GM19238 (cell line): ENCODE measurements around the gene DDX4.

ENCODE experiments used
- DNase-seq: peaks from one replicate; pipeline ENCODE4 v3.0.0; 2011; ENCODE audit warnings: low spot score; ENCODE audit not compliant: insufficient read length

DDX4 gene

DNA sequence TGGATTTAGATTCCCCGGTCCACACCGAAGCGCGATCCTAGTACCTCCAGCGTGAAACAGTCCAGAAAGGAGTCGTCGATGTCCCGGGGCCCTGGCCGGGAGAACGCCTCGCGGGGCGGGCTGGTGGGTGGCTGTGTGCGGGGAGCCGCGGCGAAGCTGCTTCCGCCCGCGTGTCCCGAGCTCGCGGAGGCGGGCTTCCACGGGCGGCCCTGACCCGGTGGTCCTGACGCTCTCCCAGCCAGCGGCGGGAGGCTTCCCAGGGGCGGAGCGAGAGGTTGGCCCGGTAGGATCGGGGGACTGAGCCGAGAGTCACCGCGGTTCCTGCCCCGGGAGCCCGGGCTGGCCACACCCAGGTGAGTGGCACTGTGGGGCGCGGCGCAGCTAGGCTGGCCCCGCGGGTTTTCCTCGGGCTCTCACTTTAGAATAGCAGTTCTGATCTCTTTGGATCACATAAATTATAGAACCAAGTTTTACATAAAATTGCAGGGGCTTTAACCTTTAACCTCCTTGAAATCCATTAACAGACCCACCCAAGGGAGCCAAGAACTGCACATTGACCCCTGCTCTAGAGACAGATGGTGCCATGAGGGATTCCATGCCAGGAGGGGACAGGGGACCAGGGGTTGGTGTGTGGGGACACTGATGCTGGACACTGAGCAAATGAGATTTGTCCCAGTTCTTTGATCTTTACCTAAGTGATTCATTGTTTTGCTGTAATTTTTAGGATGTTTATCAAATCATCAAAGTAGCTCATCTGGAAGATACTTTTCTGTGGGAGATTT lies 84.1 kb downstream of the DDX4 start:
- DNase-seq = no peak

DNA sequence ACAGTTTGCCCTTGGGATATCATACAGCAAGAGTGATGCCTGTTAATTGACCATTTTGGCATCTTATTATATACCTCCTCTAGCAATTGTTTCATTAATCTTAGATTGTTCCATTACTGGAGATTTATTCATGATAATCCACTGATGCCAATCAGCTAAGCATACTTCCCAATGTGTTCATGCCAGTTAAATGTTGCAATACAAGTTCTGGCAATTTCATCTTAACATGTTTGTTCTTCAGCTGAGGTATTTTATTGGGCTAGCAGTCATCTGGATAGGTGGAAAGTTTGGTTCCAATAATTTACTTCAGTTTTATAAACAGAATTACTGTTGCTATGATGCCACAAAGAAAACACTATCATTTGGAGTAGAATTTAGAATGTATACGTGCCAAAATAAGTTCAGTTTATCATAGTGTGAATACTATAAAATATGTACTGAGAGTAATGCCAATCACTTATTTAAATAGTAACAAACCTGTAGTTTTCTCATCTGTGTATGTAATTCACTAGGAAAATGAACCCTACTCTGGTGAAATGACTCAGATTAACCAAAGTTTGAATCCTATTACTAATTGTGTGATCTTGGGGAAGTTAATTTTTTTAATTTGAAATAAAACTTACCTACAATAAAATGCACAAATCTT lies 85.4 kb downstream of the DDX4 start:
- DNase-seq = no peak

DNA sequence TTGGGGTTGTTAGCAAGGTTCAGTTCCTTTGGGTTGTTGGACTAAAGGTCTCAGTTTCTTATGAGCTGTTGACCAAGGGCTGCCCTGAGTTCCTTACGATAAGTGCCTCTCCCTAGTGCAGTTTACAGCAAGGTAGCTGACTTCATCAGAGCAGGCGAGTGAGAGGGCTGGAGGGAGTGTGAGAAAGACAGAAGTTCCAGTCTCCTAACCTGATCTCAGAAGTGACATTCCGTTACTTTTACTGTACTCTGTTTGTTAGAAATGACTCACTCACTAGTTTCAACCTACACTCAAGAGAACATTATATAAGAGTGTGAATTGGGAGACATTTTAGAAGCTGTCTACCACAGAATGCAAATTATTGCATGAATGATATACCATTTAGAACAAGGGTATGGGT lies 92.1 kb downstream of the DDX4 start:
- no peak for DNase-seq

DNA sequence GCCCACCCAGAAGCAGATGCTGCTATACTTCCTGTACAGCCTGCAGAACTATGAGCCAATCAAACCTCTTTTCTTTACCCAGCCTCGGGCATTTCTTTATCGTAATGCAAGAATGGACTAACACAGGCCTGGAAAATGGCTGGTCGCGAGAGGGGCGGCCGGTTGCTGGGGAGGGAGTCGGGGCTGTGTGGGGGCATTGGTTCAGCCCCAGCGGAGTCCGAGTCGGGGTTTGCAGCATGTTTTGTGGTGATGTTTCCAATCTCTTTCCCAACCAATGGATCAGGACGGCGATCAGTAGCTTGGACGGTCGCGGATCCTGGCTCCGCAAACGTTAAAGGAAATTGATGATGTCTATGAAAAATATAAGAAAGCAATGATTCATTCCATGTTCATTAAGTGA lies 94.6 kb downstream of the DDX4 start:
- DNase-seq = no peak

DNA sequence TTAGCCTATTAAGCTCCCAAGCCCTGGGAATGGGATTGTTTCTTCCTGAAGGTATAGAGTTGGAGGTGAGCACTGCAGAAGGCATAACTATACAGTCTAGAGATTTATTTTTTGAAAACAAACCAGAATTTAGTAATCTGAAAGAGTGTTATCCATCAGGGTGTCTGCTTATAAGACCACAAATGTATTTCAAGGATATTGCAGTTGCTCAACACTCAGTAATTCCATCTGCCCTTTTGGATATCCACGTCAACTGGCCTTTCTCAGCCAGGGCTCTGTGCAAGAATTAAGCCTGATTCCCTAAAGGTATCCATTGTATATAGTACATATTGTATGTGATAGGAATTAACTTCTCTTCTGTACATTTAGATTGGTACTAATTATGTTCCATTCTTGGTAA lies 98.3 kb downstream of the DDX4 start:
- no peak for DNase-seq

DNA sequence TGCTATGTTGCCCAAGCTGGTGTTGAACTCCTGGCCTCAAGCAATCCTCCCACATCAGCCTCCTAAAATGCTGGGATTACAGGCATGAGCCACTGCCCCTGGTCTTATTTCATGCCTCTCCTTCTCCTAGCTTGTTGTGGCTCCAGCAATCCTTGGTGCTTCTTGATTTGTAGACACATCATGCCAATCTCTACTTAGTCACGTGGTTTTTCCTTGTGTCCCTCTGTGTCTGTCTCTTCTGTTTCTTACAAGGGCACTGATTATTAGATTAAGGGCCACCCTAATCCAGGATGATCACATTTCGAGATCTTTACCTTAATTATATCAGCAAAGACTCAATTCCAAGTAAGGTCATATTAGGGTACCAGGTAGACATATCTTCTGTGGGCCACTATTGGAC lies 104.1 kb downstream of the DDX4 start:
- DNase-seq = no peak

DNA sequence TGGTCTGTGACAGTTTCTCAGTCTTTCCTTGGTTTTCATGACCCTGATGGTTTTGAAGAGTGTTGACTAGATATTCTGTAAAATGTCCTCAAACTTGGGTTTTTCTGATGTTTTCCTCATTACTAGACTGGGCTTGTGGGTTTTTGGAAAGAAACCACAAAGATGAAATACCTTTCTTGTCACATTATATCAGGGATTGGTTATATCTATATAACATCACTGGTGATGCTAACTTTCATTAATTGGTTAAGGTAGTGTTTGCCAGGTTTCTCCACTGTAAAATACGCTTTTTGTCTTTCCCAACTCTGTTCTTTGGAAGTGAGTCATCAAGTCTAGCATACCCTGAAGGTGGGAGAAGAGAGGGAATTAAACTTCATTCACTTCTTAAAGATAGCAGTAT lies 110.0 kb downstream of the DDX4 start:
- DNase-seq = no peak

DNA sequence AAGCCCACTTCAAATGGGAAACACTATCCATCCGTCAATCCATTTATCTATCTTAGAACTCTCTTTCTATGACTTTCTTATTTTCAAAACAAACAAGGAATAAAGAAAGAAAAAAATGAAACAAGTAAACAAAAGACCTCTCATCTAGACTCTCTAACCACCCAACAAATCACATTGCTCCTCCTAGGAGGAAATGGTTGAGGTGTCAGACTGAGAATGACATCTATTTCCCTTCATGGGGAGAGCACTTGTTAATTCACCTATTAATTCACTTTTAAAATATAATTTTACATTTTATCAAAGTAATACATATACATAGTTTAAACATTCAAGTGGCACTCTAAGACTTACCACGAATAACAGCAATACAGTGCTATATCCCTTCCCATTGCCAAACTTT lies 110.9 kb downstream of the DDX4 start:
- no peak for DNase-seq

DNA sequence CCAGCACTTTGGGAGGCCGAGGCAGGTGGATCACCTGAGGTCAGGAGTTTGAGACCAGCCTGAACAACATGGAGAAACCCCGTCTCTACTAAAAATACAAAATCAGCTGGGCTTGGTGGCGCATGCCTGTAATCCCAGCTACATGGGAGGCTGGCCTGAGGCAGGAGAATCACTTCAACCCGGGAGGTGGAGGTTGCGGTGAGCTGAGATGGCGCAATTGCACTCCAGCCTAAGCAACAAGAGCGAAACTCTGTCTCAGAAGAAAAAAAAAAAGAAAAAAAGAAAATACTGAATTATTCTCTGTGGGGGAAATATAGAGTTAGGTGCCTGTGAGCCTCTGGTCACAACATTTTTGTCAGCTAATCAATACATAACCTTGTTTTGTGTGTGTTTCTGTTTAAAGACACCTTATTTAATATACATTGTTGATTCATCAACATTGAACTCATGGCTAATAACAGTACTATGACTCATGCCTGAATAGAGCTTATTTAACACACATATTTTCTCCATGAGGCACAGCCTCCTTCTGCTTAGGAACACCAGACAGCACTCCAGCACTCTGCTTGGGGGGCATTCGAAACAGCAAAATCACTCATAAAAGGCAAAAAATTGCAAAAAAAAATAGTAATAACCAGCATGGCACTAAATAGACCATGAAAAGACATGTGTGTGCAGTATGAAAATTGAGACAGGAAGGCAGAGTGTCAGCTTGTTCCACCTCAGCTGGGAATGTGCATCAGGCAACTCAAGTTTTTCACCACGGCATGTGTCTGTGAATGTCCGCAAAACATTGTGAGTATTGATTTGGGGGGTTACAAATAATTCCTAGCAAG lies 113.2 kb downstream of the DDX4 start, which contains the start of gene IL31RA:
IL31RA (plus strand) TSS at position 519 of the 836 bp plus-strand sequence; CDS start at position 733, 214 bp downstream.
- DNase-seq = no peak

DNA sequence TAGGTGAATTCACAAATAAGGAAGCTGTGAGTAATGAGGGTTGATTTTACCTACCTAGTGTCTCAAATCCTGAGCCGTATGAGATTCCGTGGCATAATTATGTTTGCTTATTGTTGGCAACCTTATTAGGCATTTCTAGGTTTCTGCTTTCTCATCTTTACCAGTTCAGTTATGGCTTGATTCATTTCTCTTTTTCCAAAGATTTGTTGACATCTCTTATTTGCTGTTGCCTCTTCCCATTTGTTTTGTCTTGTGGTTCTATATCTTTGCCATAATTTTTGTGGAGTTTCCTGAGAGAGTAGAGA lies 113.8 kb downstream of the DDX4 start:
- DNase-seq = no peak

DNA sequence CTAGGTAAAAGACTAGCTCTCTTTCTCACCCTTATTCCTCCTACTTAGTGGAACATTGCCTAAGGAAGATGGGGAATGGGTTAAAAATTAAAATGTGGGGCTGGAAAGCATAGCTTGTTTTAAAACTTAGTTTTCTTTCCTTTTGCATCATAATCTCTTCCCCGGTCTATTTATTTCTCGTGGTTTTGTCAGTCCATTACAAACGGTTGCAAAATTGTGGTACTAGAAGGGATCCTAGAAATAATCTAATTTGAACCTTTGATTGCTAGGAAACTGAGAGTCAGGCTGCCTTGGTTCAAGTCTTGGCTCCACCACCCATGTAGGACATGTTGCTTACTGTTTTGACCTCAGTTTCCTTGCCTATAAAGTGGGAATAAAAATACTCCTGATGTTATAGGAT lies 114.6 kb downstream of the DDX4 start:
- DNase-seq = no peak

DNA sequence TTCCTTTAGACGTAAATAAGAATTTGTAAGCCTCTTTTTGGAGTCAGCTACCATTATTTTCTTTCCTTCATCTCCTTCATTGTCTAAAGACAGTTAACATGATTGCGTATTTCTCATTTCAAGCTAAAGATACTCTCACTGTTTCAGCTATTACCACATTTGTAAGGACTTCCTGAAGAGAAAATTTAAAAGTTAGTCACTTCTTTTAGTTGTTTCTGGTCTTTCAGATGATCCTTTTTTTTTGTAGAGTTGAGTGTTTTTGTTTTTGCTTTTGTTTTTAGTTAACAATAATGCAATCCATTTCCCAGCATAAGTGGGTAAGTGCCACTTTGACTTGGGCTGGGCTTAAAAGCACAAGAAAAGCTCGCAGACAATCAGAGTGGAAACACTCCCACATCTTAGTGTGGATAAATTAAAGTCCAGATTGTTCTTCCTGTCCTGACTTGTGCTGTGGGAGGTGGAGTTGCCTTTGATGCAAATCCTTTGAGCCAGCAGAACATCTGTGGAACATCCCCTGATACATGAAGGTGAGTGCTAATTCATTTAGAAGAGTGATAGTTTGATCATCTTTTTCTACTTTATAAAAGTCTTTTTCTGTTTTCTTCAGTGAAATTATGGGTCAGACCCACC lies 115.3 kb downstream of the DDX4 start:
- no peak for DNase-seq

DNA sequence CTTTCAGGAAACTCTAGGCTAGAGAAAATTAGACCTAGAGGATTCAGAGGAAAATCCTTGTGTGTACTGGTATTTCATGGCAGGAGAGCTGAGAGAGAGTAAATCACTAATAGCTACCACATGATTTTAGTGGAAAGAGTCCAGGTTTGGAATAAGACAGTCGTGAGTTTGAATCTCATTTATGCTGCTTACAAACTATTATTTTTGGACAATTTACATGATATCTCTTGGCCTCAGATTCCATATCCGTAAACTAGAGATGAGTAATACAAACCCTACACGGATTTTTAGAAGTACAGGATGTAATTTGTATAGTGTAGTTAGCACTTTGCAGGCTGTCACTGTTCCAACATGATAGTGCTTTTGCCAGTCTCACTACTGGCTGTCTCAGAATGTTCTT lies 116.0 kb downstream of the DDX4 start:
- DNase-seq = no peak

DNA sequence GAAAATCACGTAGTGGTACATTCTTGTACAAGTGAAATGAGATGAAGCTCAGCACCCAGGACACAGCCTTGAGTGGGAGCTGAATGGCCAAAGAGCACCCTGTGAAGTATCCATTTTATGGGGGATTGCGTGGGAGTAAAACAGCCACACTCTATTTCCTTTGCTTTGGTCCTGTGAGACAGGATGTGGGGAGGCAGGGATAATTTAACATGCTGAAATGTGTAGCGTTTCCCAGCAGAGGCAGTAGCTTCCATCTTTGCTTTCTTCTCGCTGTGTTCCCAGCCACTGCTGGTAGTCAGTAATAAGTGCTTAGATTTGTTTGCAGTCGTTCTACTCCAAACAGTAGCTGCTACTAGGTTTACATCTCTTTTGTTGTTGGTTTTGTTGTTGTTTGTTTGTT lies 117.6 kb downstream of the DDX4 start:
- DNase-seq = no peak

DNA sequence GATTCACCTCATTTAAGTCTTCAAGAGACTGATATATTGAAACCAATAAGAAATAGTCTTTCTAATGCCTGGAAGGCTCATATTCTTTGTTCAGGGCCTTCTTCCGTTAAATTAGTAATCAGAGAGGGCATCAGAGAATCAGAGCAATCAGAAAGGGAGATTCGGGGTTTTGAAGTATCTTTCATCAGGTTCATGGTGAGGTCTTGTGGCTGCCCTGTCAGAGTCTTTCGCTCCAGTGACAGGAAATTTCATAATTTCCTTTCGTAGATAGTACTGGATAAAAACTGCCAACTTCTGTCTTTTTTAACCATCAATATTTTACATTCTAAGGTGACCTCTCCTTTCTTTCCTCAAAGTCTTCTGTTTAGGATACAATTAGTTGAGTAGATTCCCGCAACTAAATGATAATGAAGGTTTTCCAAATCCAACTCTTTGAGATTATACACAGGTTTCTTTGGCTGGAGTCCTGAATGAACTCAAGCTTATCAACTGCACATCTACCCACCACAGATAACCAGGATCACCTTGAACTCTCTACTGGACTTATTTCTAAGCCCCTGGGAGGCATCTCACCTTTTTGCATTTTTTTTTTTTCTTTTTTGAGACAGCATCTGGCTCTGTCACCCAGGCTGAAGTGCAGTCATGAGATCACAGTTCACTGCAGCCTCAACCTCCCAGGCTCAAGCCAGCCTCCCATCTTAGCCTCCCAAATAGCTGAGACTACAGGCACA lies 118.8 kb downstream of the DDX4 start:
- no peak for DNase-seq

DNA sequence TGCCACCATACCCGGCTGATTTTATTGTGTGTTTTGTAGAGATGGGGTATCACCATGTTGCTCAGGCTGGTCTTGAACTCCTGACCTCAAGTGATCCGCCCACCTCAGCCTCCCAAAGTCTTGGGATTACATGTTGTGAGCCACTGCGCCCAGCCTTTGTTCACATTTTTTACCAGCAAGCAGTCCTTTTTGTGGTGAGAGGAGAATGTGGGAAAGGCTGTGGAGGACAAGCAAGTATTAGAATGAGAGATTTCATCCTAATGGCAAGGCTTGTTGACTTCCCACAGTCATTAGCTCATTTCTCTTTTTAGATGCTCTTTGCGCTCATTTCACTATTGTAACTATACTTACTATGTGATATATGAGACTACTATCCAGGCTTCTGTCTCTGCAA lies 119.4 kb downstream of the DDX4 start:
- DNase-seq = no peak

DNA sequence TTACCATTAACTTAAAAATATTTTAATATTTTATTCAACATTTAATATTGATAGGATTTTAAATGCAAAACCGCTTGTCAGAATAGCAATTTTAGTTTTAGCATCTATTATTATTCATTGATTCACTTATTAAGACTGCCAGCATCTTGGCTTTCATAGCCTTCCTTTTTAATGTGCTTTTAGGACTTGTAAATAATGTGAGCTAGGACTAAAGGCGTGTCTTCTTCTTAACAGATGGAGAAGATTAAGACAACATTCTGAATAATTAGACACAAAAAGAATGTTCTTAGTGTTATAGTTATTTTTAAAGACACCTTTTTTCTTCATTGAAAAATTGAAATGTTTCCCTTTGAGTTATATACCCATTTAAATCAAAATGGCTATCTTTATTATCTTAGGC lies 120.2 kb downstream of the DDX4 start:
- DNase-seq = no peak

DNA sequence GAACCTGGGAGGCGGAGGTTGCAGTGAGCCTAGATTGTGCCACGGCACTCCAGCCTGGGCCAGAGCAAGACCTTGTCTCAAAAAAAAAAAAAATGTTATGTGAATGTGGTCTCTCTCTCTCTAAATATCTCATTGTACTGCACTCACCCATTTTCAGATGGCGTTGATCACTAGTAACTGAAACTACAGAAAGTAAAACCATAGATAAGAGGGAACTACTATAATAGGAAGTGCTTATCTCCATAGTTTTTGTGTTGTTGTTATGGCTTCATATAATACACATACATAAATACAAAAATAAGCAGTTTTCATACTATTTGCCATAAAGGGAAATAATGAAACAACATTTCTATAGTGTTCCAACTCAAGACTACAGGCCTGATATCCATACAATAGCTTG lies 122.4 kb downstream of the DDX4 start:
- DNase-seq = no peak

DNA sequence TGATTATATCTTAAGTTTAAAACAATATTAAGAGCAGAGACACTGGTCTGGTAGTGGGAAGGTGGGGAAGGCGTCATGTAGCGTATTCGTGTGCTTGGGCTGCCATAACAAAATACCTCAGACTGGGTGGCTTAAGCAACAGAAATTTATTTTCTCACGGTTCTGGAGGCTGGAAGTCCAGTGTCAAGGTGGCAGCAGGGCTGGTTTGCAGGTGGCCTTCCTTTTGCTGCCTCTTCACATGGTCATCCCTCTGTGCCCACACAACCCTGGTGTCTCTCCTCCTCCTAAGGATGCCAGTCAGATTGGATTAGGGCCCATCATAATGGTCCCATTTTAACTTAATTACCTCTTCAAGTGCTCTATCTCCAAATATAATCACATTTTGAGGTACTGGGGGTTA lies 122.8 kb downstream of the DDX4 start:
- no peak for DNase-seq

DNA sequence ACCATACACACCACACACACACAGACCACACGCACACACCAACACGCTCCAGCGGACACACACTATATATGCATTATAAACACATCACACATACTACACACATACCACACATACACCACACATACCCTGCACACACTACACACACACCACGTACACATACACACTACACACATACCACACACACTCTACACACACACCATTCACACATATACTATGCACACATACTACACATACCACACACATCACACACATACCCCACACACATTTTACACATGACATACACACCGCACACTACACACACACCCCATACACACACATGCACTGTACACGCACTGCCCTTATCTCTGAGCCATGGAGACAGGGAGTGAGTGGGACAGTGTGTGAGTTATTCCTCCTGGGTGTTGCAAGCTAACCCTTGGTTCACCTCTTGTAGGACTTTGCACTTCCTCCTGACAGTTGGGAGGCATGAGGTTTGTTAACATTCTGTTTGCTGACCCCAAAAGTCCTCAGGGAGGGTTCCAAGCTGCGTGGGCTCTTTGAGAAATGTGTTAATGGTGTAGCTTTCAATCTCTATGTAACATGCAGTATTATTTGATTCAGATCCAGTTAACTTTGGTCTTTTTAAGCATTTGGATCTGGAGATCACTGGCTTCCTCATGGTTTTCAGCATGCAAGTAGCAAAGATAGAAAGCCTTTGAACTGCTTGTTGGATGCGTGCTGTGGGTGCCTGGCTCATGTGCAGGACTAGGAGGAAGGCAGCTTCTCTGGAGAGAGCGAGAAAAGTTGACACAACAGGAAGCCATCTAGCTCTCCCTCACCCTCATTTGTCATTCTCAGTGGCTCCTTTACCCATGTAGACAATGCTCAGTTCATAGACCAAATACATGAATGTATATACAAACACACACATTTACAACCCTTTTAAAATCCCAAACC lies 127.0 kb downstream of the DDX4 start:
- no peak for DNase-seq
